Type B pancreatic cell (in vitro differentiated cells): Measurements from ENCODE around the gene SLC8A2. TPM values are rescaled to one million over a fixed set of nuclear protein-coding genes. Genes with fewer than 3 reads are reported as not detected.

Experiments used
- DNase-seq: peaks from one replicate; pipeline ENCODE4 v3.0.0; 2021; ENCODE audit warnings: mixed read lengths; ENCODE audit not compliant: unreplicated experiment; ENCODE audit errors: extremely low spot score
- H3K27ac Mint-ChIP-seq: 2 replicates; pipeline ENCODE4 v1.8.0; 2021; ENCODE audit warnings: mild to moderate bottlenecking, mixed read lengths
- H3K27me3 Mint-ChIP-seq: 2 replicates; pipeline ENCODE4 v1.8.0; 2021; ENCODE audit warnings: mixed read lengths
- H3K36me3 Mint-ChIP-seq: 2 replicates; pipeline ENCODE4 v1.8.0; 2021; ENCODE audit warnings: mixed read lengths
- H3K4me1 Mint-ChIP-seq: one replicate; pipeline ENCODE4 v1.8.0; 2021; ENCODE audit warnings: mixed read lengths; ENCODE audit not compliant: unreplicated experiment
- H3K4me3 Mint-ChIP-seq: 2 replicates; pipeline ENCODE4 v1.8.0; 2021; ENCODE audit warnings: mild to moderate bottlenecking, mixed read lengths
- H3K9me3 Mint-ChIP-seq: 2 replicates; pipeline ENCODE4 v1.8.0; 2021; ENCODE audit warnings: mixed read lengths
- CTCF ChIP-seq: fragments of 200-600 bp; sonication (generic); conservative IDR thresholded peaks from 2 replicates; pipeline ENCODE4 v1.5.0; 2021; ENCODE audit warnings: antibody characterized with exemption, mild to moderate bottlenecking
- total RNA-seq: library from RNA; stranded (reverse); gene quantifications from 2 replicates; pipeline ENCODE4 v1.2.1, GENCODE V29; 2021; ENCODE audit warnings: low replicate concordance

SLC8A2 gene
- total RNA-seq, 1 donor from 2014 or later: 1.3 TPM

GRCh38 chr19:47492571-47493377, 21.1 kb upstream of the SLC8A2 start:
- Mint-ChIP-seq H3K9me3 (no peaks in the 10 kb centered on the region), H3K36me3 (peaks cover 3% of the 10 kb centered on the region), H3K27me3 (no peaks in the 10 kb centered on the region), H3K4me3 (no peak overlapping the region), H3K4me1 (no peaks in the 10 kb centered on the region), H3K27ac (no peak overlapping the region)
- no peak for TF ChIP-seq CTCF
- DNase-seq: no peak

GRCh38 chr19:47492137-47492533, 20.4 kb upstream of the SLC8A2 start:
- Mint-ChIP-seq H3K27ac (no peak overlapping the region), H3K4me1 (peaks cover 1% of the 10 kb centered on the region)
- TF ChIP-seq CTCF: no peak

GRCh38 chr19:47491358-47492136, 19.9 kb upstream of the SLC8A2 start:
- DNase-seq: no peak
- H3K4me1 Mint-ChIP-seq: peaks cover 4% of the 10 kb centered on the region
- H3K4me3 Mint-ChIP-seq: no peak overlapping the region
- H3K9me3 Mint-ChIP-seq: no peaks in the 10 kb centered on the region
- no peak overlapping the region for H3K27ac Mint-ChIP-seq
- no peak for TF ChIP-seq CTCF
- H3K36me3 Mint-ChIP-seq: no peaks in the 10 kb centered on the region
- no peaks in the 10 kb centered on the region for H3K27me3 Mint-ChIP-seq

More at GRCh38 chr19:47492137-47492533, 20.4 kb upstream of the SLC8A2 start:
- no peak for DNase-seq
- H3K27me3 Mint-ChIP-seq: no peaks in the 10 kb centered on the region
- H3K36me3 Mint-ChIP-seq: peaks cover 3% of the 10 kb centered on the region
- H3K9me3 Mint-ChIP-seq: no peaks in the 10 kb centered on the region
- H3K4me3 Mint-ChIP-seq: no peak overlapping the region

GRCh38 chr19:47490847-47491246, 19.2 kb upstream of the SLC8A2 start:
- TF ChIP-seq CTCF: no peak
- no peaks in the 10 kb centered on the region for H3K27me3 Mint-ChIP-seq
- H3K27ac Mint-ChIP-seq: no peak overlapping the region
- H3K9me3 Mint-ChIP-seq: no peaks in the 10 kb centered on the region
- H3K4me1 Mint-ChIP-seq: peaks cover 4% of the 10 kb centered on the region
- no peaks in the 10 kb centered on the region for H3K36me3 Mint-ChIP-seq
- no peak for DNase-seq
- H3K4me3 Mint-ChIP-seq: no peak overlapping the region

- no peak for DNase-seq
- H3K27ac Mint-ChIP-seq: no peak overlapping the region
- H3K27me3 Mint-ChIP-seq: no peaks in the 10 kb centered on the region
- H3K4me1 Mint-ChIP-seq: peaks cover 4% of the 10 kb centered on the region
- no peaks in the 10 kb centered on the region for H3K36me3 Mint-ChIP-seq
- no peak for TF ChIP-seq CTCF
- no peaks in the 10 kb centered on the region for H3K9me3 Mint-ChIP-seq
- H3K4me3 Mint-ChIP-seq: no peak overlapping the region
Observed at GRCh38 chr19:47490031-47490430, 18.3 kb upstream of the SLC8A2 start.
